HG03039 (cell line): Measurements from ENCODE around the gene SIX1.

Experiments used
- ATAC-seq: cut with Tn5 transposase; IDR thresholded peaks from one replicate; pipeline ENCODE4 v1.9.1; 2021; ENCODE audit warnings: mild to moderate bottlenecking, moderate library complexity; ENCODE audit not compliant: unreplicated experiment

SIX1 gene

DNA sequence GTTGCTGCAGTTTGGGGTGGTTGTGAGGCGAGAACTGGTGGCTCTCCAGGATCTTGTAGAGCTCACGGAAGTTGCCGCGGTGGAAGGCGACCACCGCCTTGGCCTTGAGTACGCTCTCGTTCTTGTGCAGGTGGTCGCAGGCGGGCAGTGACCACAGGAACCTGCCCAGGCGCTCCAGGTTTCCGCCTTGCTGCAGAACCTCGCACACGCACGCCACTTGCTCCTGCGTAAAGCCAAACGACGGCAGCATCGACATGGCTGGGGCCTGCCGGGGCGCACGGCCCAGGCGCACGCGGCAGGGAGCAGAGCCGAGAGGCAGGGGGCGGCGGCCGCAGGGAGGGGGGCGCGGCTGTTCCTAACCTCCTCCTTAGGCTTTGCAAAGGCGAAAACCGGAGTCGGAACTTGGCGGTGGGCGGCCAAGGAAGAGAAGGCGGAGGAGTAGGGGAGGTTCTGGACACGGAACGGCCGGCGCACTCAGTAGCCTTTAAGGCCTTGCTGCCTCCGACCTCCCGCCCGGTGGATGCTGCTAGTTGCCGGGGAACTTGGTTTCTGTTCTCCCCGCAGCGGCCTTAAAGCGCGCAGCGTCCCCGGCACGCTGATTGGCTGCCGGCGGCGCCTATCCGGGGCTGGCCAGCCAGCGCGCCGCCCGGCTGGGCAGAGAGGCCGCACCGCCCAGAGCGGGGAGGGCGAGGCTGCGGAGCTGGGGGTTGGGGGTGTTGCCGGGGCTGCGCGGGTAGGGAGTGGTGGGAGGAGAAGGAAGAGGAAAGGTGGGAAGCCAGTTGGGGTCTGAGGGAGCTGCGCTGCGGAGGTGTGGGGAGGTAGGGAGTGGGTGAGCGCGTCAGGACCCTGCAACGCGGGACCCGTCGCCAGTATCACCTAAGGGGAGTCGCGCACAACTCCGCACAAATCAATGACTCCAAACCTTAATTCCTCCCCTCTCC, at the start of gene SIX1:
SIX1 (minus strand) TSS at position 544 of the 941 bp plus-strand sequence; CDS start at position 256, 288 bp downstream.
- ATAC-seq: peak; percentile 49

DNA sequence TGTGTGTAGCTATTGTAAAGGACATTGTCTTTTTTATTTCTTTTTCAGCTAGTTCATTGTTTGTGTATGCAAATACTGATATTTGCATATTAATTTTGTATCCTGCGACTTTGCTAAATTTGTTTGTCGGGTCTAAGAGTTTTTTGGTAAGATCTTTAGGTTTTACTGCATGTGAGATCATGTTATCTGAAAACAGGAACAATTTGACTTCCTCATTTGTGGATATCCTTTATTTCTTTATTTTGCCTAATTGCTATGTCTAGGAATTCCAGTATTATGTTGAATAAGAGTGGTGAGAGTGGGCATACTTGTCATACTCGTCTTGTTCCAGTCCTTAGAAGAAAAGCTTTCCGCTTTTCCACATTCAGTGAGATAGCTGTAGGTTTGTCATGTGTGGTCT, 46.0 kb upstream of the SIX1 start:
- no peak for ATAC-seq

GRCh38 chr14:60691383-60692113, 42.3 kb upstream of the SIX1 start:
- no peak for ATAC-seq

- ATAC-seq: no peak
Measured at GRCh38 chr14:60686865-60687264, 37.6 kb upstream of the SIX1 start.

- no peak for ATAC-seq
Measured at GRCh38 chr14:60684203-60684602, 34.9 kb upstream of the SIX1 start.

- ATAC-seq: no peak
Measured at GRCh38 chr14:60681271-60681670, 32.0 kb upstream of the SIX1 start.

- no peak for ATAC-seq
Measured at GRCh38 chr14:60680511-60680910, 31.2 kb upstream of the SIX1 start.

- no peak for ATAC-seq
Measured at GRCh38 chr14:60679566-60680258, 30.4 kb upstream of the SIX1 start.

GRCh38 chr14:60677701-60678100, 28.4 kb upstream of the SIX1 start:
- ATAC-seq: no peak

DNA sequence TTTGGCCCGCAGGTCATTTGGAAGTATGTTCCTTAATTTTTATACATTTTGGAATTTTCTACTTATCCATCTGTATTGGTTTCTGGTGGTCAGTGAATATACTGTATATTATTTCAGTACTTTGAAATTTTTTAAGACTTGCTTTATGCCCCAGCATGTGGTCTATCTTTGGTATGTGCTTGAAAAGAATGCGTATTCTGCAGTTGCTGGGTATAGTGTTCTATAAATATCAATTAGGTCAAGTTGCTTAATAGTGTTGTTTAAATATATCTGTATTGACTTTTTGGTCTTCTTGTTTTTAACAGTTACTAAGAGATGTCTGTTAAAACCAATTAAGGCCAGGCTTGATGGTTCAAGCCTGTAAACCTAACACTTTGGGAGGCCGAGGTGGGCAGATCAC, 21.7 kb upstream of the SIX1 start:
- ATAC-seq: no peak

GRCh38 chr14:60668431-60669112, 19.3 kb upstream of the SIX1 start:
- ATAC-seq: no peak

GRCh38 chr14:60665177-60665550, 15.9 kb upstream of the SIX1 start:
- no peak for ATAC-seq

DNA sequence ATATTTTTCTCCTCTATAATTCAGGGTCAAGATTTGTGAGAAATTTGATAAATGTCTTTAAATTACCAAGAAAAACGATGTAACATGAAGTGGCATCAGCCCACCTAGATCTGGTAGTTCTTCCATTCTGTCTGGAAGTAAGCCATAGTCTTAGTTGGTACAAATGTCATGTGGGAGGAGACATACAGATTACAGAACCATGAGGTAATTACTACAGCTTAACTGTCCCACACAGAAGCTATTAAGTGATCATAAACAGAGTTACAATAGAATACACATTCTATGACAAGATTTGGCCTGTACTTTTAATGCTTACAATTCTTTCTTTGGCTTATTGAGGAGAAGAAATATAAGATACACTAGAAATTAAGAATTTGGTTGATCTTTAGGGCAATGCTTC, 13.7 kb upstream of the SIX1 start:
- ATAC-seq: no peak

- ATAC-seq: no peak
Measured at GRCh38 chr14:60661721-60662120, 12.4 kb upstream of the SIX1 start.

- no peak for ATAC-seq
Measured at GRCh38 chr14:60658909-60659585, 9.8 kb upstream of the SIX1 start.

- no peak for ATAC-seq
Measured at GRCh38 chr14:60658211-60658690, 9.0 kb upstream of the SIX1 start.

GRCh38 chr14:60657456-60658210, 8.4 kb upstream of the SIX1 start:
- ATAC-seq: no peak

- peak; percentile 70 for ATAC-seq
Measured at GRCh38 chr14:60656686-60657455, 7.6 kb upstream of the SIX1 start.
